Brain microvascular endothelial cell (primary cell): ENCODE data around the gene XG.
"Not testable (repeated sequence)": the region's sequence is repeated elsewhere in the genome, so short reads cannot be mapped to it uniquely, and the experiment has no call there.

Source experiments
- DNase-seq: peaks from one replicate; pipeline ENCODE4 v3.0.0-alpha.2; 2020
- H3K27ac ChIP-seq: fragments of 250-450 bp; sonication (Bioruptor Pico); 2 replicates; pipeline ENCODE4 v1.5.1; 2020; ENCODE audit warnings: mild to moderate bottlenecking, moderate library complexity
- H3K27me3 ChIP-seq: fragments of 250-450 bp; sonication (Bioruptor Pico); replicated peaks from 2 replicates; pipeline ENCODE4 v1.5.1; 2020; ENCODE audit warnings: mild to moderate bottlenecking
- H3K36me3 ChIP-seq: fragments of 250-450 bp; sonication (Bioruptor Pico); replicated peaks from 2 replicates; pipeline ENCODE4 v1.5.1; 2020; ENCODE audit warnings: mild to moderate bottlenecking
- H3K4me3 ChIP-seq: 2 replicates; pipeline ENCODE4 v1.5.1; 2011; ENCODE audit warnings: low read depth, mild to moderate bottlenecking, control low read depth, low read length, moderate library complexity
- in situ Hi-C: cut with HindIII; loops from 2 replicates; pipeline ENCODE4 v1.10.0; 2017; ENCODE audit warnings: low sequenced_read_pairs, low pct_ligation_motif_present
- TF ChIP-seq, protein P1 (sequence below): IDR thresholded peaks from 2 replicates; pipeline ENCODE4 v1.5.1; 2011; ENCODE audit warnings: low read depth, mild to moderate bottlenecking, moderate library complexity, low read length, control low read depth, inconsistent platforms; ENCODE audit errors: missing control alignments

The XG gene

GRCh38 chrX:2784026-2784425, 32.2 kb downstream of the XG start:
- no peak for DNase-seq
- H3K4me3 ChIP-seq, result no peak overlapping the region
- TF ChIP-seq, protein P1, sequence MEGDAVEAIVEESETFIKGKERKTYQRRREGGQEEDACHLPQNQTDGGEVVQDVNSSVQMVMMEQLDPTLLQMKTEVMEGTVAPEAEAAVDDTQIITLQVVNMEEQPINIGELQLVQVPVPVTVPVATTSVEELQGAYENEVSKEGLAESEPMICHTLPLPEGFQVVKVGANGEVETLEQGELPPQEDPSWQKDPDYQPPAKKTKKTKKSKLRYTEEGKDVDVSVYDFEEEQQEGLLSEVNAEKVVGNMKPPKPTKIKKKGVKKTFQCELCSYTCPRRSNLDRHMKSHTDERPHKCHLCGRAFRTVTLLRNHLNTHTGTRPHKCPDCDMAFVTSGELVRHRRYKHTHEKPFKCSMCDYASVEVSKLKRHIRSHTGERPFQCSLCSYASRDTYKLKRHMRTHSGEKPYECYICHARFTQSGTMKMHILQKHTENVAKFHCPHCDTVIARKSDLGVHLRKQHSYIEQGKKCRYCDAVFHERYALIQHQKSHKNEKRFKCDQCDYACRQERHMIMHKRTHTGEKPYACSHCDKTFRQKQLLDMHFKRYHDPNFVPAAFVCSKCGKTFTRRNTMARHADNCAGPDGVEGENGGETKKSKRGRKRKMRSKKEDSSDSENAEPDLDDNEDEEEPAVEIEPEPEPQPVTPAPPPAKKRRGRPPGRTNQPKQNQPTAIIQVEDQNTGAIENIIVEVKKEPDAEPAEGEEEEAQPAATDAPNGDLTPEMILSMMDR, result no peak
- no peaks in the 10 kb centered on the region for H3K27me3 ChIP-seq
- no peak overlapping the region for H3K27ac ChIP-seq
- in situ Hi-C loops, result no loop called here
- no peaks in the 10 kb centered on the region for H3K36me3 ChIP-seq

DNA sequence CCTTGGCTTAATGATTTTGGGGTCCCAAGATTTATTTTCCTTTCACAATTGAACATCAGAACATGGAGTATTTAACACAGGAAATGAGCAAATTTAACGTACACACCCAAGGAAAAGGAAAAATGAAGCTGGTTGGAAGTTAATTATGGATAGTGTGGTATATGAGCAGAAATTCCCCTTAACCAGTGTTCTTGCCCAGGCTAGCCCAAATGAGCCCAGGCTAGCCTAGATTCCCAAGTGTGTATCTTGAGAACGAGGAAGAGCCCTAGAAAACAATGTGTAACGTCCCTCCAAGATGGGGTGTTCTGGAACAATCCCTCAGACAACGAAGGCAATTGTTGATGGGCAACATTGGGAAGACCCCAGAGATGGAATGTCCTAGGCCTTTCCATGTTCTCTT, 33.7 kb downstream of the XG start:
- Histone ChIP-seq H3K4me3 (no peak overlapping the region), H3K27ac (no peak overlapping the region), H3K27me3 (no peaks in the 10 kb centered on the region), H3K36me3 (no peaks in the 10 kb centered on the region)
- TF ChIP-seq, protein P1, result no peak
- no peak for DNase-seq
- in situ Hi-C loops, result no loop called here

- in situ Hi-C loops, result no loop called here
- TF ChIP-seq, protein P1, result no peak
- Histone ChIP-seq H3K27ac (no peak overlapping the region), H3K4me3 (no peak overlapping the region), H3K36me3 (no peaks in the 10 kb centered on the region), H3K27me3 (no peaks in the 10 kb centered on the region)
- no peak for DNase-seq
Measured at GRCh38 chrX:2788980-2789379, 37.1 kb downstream of the XG start.

- H3K36me3 ChIP-seq, result no peaks in the 10 kb centered on the region
- DNase-seq, result no peak
- in situ Hi-C loops, result no loop called here
- H3K4me3 ChIP-seq, result no peak overlapping the region
- TF ChIP-seq, protein P1, result no peak
- no peaks in the 10 kb centered on the region for H3K27me3 ChIP-seq
- no peak overlapping the region for H3K27ac ChIP-seq
Measured at GRCh38 chrX:2789569-2789968, 37.7 kb downstream of the XG start.

DNA sequence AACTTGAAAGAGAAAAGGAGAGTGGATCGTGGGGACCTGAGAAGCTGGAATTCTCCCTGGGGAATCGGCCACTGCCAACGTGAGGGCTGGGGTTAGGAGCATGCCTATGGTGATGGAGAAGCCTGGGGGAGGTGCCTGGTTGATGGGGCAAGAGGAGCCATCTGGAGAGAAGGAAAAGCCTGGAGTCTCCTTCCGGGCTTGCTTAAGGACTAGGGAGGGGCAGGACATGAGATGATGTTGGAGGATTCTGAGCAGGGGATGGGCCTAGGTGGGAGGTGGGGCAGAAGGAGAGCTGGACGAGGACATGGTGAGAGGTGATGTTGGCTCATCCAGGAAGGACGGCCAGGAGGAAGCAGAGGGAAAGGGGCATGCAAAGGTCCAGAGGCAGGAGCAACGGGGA, 41.9 kb downstream of the XG start:
- Histone ChIP-seq H3K27ac (no peak overlapping the region), H3K4me3 (no peak overlapping the region), H3K27me3 (no peaks in the 10 kb centered on the region), H3K36me3 (no peaks in the 10 kb centered on the region)
- DNase-seq, result no peak
- in situ Hi-C loops, result no loop called here
- TF ChIP-seq, protein P1, result no peak

GRCh38 chrX:2794336-2794735, 42.5 kb downstream of the XG start:
- no peaks in the 10 kb centered on the region for H3K36me3 ChIP-seq
- in situ Hi-C loops, result no loop called here
- TF ChIP-seq, protein P1, result no peak
- DNase-seq, result no peak
- no peak overlapping the region for H3K27ac ChIP-seq
- H3K27me3 ChIP-seq, result no peaks in the 10 kb centered on the region
- no peak overlapping the region for H3K4me3 ChIP-seq

GRCh38 chrX:2796808-2797207, 45.0 kb downstream of the XG start:
- H3K27ac ChIP-seq, H3K36me3 ChIP-seq, in situ Hi-C loops, H3K4me3 ChIP-seq, H3K27me3 ChIP-seq, DNase-seq: not testable (repeated sequence)
